Lower lobe of right lung (tissue), 2 donors: ENCODE measurements around the gene GPR55. TPM values are rescaled to one million over a fixed set of nuclear protein-coding genes. Genes with fewer than 3 reads are reported as not detected.

Experiments
- ATAC-seq, 2 donors: fragments of 200-7000 bp; cut with Tn5 transposase; one replicate each; pipeline ENCODE4 v1.9.1; 2020 to 2022; ENCODE audit warnings: mild to moderate bottlenecking in 2 of 2, moderate library complexity in 2 of 2
- DNase-seq: peaks from one replicate; pipeline ENCODE4 v3.0.0-alpha.2; 2020
- H3K27ac ChIP-seq: fragments of 200-600 bp; one replicate; pipeline ENCODE4 v1.8.0; 2022
- H3K27me3 ChIP-seq: fragments of 200-600 bp; one replicate; pipeline ENCODE4 v1.8.0; 2022; ENCODE audit warnings: low read depth
- H3K36me3 ChIP-seq: fragments of 200-600 bp; one replicate; pipeline ENCODE4 v1.8.0; 2022; ENCODE audit warnings: mild to moderate bottlenecking
- H3K4me1 ChIP-seq: fragments of 200-600 bp; one replicate; pipeline ENCODE4 v1.8.0; 2022
- H3K4me3 ChIP-seq: fragments of 200-600 bp; one replicate; pipeline ENCODE4 v1.8.0; 2022; ENCODE audit warnings: mild to moderate bottlenecking
- H3K9me3 ChIP-seq: fragments of 200-600 bp; one replicate; pipeline ENCODE4 v1.8.0; 2022
- CTCF ChIP-seq: fragments of 200-600 bp; IDR thresholded peaks from one replicate; pipeline ENCODE4 v1.8.0; 2022; ENCODE audit warnings: antibody characterized with exemption, mild to moderate bottlenecking
- intact Hi-C: fragments of 100-400 bp; cut with DNase I; formaldehyde crosslinking; loops from one replicate; pipeline ENCODE4 v1.11.0; 2022
- total RNA-seq: library from RNA; stranded (reverse); fragmentation: NEBNext Ultra II Directional; extraction: Animal tissue kit (Norgen Biotek cat#: 25700); gene quantifications from one replicate; pipeline ENCODE4 v1.2.1, GENCODE V29; 2021
- donor health status: DM: no; HTN: yes; CAD: no; lungs with severe emphysema.

The GPR55 gene
- total RNA-seq, 1 donor from 2014 or later, result 0.74 TPM

- DNase-seq (no peak), ATAC-seq (no peak)
- intact Hi-C loops, result no loop called here
- H3K9me3 ChIP-seq, result no peaks in the 10 kb centered on the region
- peak overlapping the region; percentile 11 for H3K27ac ChIP-seq
- H3K27me3 ChIP-seq, result peaks cover 28% of the 10 kb centered on the region
- TF ChIP-seq CTCF, result no peak
- no peak overlapping the region for H3K4me3 ChIP-seq
- no peaks in the 10 kb centered on the region for H3K36me3 ChIP-seq
- H3K4me1 ChIP-seq, result peaks cover 38% of the 10 kb centered on the region
These were observed 58.1 kb downstream of the GPR55 start for GRCh38 chr2:230866756-230867523.

DNA sequence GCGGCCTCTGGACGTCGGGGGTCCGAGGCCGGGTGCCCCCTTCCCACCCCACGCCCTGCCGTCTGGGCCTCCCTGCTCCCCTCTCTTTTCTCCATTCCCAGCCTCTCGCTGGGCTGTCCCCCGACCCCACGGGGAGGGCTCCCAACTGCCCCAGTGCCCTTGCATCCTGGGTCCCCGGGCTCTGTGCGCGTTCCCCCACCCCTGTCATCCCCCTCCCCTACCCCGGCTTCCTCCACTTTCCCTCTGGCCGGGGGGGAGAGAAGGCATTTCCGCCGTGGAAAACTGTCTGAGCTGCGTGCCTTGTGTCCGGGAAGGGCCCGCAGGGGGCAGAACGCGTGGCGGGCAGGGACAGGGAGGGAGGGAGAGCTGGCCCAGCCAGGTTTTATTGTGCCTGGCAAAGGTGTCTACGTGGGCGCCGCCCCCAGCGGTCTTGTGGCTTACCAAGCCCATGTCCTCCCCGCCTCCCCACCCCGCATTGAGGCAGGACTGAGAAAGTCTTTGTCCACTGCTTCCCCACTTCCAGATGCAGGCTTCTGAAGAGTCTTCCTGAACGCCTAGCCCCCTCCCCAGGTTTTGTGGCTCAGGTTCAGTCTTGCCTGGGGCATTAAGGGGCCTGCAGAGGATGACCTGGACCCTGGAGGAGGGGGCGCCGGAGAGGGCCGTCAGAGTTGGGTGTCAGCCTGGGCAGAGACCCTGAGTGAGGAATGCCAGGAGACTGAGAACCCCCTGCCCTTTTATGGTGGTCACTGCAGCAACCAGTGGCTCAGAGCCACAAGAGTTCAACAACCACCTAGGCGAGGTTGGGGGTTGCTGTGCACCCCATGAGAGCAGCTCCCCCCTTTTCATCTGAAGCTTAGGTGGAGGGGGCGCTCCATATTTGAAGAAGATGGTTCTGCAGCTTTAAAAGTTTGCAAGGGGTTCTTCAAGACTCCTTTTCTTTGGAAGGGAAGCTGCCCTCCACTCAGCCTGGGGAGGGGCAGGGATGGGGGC lies 59.0 kb downstream of the GPR55 start:
- ATAC-seq (peak in 1 of 2 donors; percentile 13), DNase-seq (no peak)
- peaks cover 32% of the 10 kb centered on the region for H3K27me3 ChIP-seq
- H3K4me1 ChIP-seq, result peaks cover 31% of the 10 kb centered on the region
- TF ChIP-seq CTCF, result no peak
- H3K4me3 ChIP-seq, result peak overlapping the region; percentile 72
- intact Hi-C loops, result no loop called here
- no peaks in the 10 kb centered on the region for H3K36me3 ChIP-seq
- H3K27ac ChIP-seq, result no peak overlapping the region
- H3K9me3 ChIP-seq, result no peaks in the 10 kb centered on the region

DNA sequence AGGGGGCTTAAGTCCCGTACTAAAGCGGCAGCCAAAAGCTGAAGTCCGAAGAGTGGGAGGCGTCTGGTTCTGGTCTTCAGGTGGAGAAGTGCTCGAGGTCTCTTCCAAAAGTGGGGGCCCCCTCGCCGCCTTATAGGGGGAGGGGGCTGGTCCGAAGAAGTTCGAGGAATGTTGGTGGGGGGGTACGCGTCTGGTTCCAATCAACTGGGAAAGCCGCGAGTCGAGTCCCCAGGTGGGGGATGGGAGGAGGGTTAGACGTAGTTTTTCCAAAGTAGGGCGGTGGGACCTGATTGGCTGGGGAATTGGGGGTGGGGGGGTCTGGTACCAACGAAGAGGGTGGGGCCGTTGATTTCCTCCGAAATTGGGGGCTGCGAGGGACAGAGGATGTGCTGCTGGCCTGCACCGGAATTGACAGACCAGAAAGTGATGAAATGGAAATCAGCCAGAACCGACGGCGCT lies 59.7 kb downstream of the GPR55 start:
- TF ChIP-seq CTCF, result no peak
- no peaks in the 10 kb centered on the region for H3K36me3 ChIP-seq
- H3K4me3 ChIP-seq, result peak overlapping the region; percentile 72
- DNase-seq (no peak), ATAC-seq (no peak)
- peaks cover 24% of the 10 kb centered on the region for H3K4me1 ChIP-seq
- intact Hi-C loops, result no loop called here
- no peaks in the 10 kb centered on the region for H3K9me3 ChIP-seq
- peak overlapping the region; percentile 60 for H3K27ac ChIP-seq
- H3K27me3 ChIP-seq, result peaks cover 32% of the 10 kb centered on the region

- Histone ChIP-seq H3K36me3 (no peaks in the 10 kb centered on the region), H3K4me3 (peak within 1 kb of the TSS; percentile 72), H3K9me3 (no peaks in the 10 kb centered on the region), H3K27me3 (peaks cover 32% of the 10 kb centered on the region), H3K4me1 (peaks cover 21% of the 10 kb centered on the region), H3K27ac (peak within 1 kb of the TSS; percentile 60)
- peak; percentile 29 for TF ChIP-seq CTCF
- DNase-seq (peak; percentile 69), ATAC-seq (peak; percentile 83 to 86)
- intact Hi-C loops, result no loop called here
These were observed 60.3 kb downstream of the GPR55 start, which contains the start of gene ITM2C for GRCh38 chr2:230864605-230865306. TSS of gene ITM2C (plus strand) at chr2:230864942. CDS start at chr2:230865026, 84 bp downstream.

DNA sequence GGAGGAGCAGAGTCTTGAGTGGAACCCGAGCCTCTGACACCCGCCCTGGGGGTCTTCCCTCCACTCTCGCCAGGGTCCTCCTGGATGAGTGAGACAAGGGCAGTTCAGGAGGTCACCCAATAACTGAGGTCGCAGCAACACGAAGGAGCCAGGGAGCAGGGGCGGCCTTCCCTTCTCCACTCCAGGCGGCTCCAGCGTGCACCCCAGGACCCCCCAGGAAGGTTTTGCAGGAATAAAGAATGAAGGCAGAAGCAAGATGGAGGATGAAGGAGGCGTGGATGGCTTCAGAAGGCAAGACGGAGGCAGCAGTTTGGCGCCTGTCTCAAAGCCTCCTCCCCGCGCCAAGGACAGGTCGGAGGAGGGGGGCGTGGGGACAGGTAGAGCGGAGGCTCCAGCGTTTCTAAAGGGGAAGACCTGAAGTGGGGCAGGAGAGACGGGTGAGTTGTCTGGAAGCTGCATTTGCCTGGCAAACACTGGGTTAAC lies 60.9 kb downstream of the GPR55 start:
- H3K27ac ChIP-seq, result no peak overlapping the region
- H3K36me3 ChIP-seq, result no peaks in the 10 kb centered on the region
- intact Hi-C loops, result no loop called here
- peaks cover 37% of the 10 kb centered on the region for H3K27me3 ChIP-seq
- H3K4me1 ChIP-seq, result peaks cover 21% of the 10 kb centered on the region
- no peaks in the 10 kb centered on the region for H3K9me3 ChIP-seq
- peak overlapping the region; percentile 72 for H3K4me3 ChIP-seq
- no peak for TF ChIP-seq CTCF
- DNase-seq (no peak), ATAC-seq (no peak)
